DMS 273 (cell line): ENCODE measurements around the gene HELQ.
A peak's percentile ranks its signal among the peaks of the same experiment; 100 is the strongest.
"Not testable (repeated sequence)": the region's sequence is repeated elsewhere in the genome, so short reads cannot be mapped to it uniquely, and the experiment has no call there.

Experiments used
- DNase-seq: peaks from one replicate; lab custom pipeline; 2025; ENCODE audit not compliant: unreplicated experiment; lab: John Stamatoyannopoulos, UW

The HELQ gene

GRCh38 chr4:83436680-83437079 is 18.9 kb downstream of the HELQ start:
- no peak for DNase-seq

GRCh38 chr4:83431200-83431599 is 24.4 kb downstream of the HELQ start:
- no peak for DNase-seq

- DNase-seq: no peak
Observed at GRCh38 chr4:83418211-83418610, 37.4 kb downstream of the HELQ start.

- DNase-seq: no peak
Observed at GRCh38 chr4:83417566-83417965, 38.1 kb downstream of the HELQ start.

GRCh38 chr4:83413676-83414075 is 41.9 kb downstream of the HELQ start:
- no peak for DNase-seq

- DNase-seq: no peak
Observed at GRCh38 chr4:83408908-83409307, 46.7 kb downstream of the HELQ start.

- DNase-seq: no peak
Observed at GRCh38 chr4:83405844-83406816, 49.5 kb downstream of the HELQ start.

- not testable (repeated sequence) for DNase-seq
Observed at GRCh38 chr4:83398158-83398557, 57.5 kb downstream of the HELQ start.

GRCh38 chr4:83393908-83394307 is 61.7 kb downstream of the HELQ start:
- DNase-seq: no peak

GRCh38 chr4:83392562-83392961 is 63.1 kb downstream of the HELQ start:
- no peak for DNase-seq

GRCh38 chr4:83390944-83391343 is 64.7 kb downstream of the HELQ start:
- DNase-seq: peak; percentile 9

GRCh38 chr4:83389756-83390505 is 65.7 kb downstream of the HELQ start:
- DNase-seq: no peak

- no peak for DNase-seq
Observed at GRCh38 chr4:83389037-83389720, 66.4 kb downstream of the HELQ start.

- DNase-seq: no peak
Observed at GRCh38 chr4:83388313-83388676, 67.3 kb downstream of the HELQ start.

- DNase-seq: no peak
Observed at GRCh38 chr4:83387476-83388312, 67.9 kb downstream of the HELQ start.

GRCh38 chr4:83387012-83387411 is 68.6 kb downstream of the HELQ start:
- no peak for DNase-seq

GRCh38 chr4:83382850-83383249 is 72.8 kb downstream of the HELQ start:
- no peak for DNase-seq

GRCh38 chr4:83381173-83381572 is 74.5 kb downstream of the HELQ start:
- no peak for DNase-seq

GRCh38 chr4:83378419-83378818 is 77.2 kb downstream of the HELQ start:
- DNase-seq: peak; percentile 43

- DNase-seq: no peak
Observed at GRCh38 chr4:83372931-83373330, 82.7 kb downstream of the HELQ start.

GRCh38 chr4:83371936-83372335 is 83.7 kb downstream of the HELQ start:
- DNase-seq: no peak
